HL-60 (cell line): ENCODE data around the gene CCDC77.

Experiments
- CTCF ChIP-seq: IDR thresholded peaks from one replicate; pipeline ENCODE4 v1.5.1; 2011; ENCODE audit warnings: low read length, control low read depth, inconsistent platforms; ENCODE audit not compliant: insufficient read depth
- GABPA ChIP-seq: IDR thresholded peaks from 2 replicates; pipeline ENCODE4 v1.6.1; 2012; ENCODE audit warnings: low read depth

- no peak for TF ChIP-seq GABPA
- TF ChIP-seq CTCF, result no peak
These were observed 51.3 kb downstream of the CCDC77 start for GRCh38 chr12:452667-453210.
